ENCODE data around the gene ADGRA1.
"Not testable (repeated sequence)": the region's sequence is repeated elsewhere in the genome, so short reads cannot be mapped to it uniquely, and the experiment has no call there.

GRCh38 chr10:133175624-133176023, 87.9 kb downstream of the ADGRA1 start:
- TF ChIP-seq, protein P1, sequence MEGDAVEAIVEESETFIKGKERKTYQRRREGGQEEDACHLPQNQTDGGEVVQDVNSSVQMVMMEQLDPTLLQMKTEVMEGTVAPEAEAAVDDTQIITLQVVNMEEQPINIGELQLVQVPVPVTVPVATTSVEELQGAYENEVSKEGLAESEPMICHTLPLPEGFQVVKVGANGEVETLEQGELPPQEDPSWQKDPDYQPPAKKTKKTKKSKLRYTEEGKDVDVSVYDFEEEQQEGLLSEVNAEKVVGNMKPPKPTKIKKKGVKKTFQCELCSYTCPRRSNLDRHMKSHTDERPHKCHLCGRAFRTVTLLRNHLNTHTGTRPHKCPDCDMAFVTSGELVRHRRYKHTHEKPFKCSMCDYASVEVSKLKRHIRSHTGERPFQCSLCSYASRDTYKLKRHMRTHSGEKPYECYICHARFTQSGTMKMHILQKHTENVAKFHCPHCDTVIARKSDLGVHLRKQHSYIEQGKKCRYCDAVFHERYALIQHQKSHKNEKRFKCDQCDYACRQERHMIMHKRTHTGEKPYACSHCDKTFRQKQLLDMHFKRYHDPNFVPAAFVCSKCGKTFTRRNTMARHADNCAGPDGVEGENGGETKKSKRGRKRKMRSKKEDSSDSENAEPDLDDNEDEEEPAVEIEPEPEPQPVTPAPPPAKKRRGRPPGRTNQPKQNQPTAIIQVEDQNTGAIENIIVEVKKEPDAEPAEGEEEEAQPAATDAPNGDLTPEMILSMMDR (conservative IDR thresholded peaks at IDR 0.05; ENCODE audit: low read length): not testable (repeated sequence)
- TF ChIP-seq EZH2phosphoT487 (IDR thresholded peaks at IDR 0.05; ENCODE audit: borderline replicate concordance, low read depth, low read length): not testable (repeated sequence)
